Right lobe of liver (tissue), 4 donors: Measurements from ENCODE around the gene TBC1D12.

Experiments used
- CTCF ChIP-seq, 4 donors: fragments of 200-600 bp in 3 of 4; fragments of 450-650 bp in 1 of 4; IDR thresholded peaks; one replicate each; pipeline versions ENCODE4 v1.5.1 to v1.8.0; 2016 to 2022; ENCODE audit warnings: antibody characterized with exemption in 4 of 4, mild to moderate bottlenecking in 2 of 4
- POLR2A ChIP-seq: fragments of 450-650 bp; IDR thresholded peaks from one replicate; pipeline ENCODE4 v1.6.1; 2017; ENCODE audit warnings: antibody characterized with exemption, mild to moderate bottlenecking
- donor health status: DM: no; HTN: no; CAD: no.
- donor health status: DM: no; HTN: no; CAD: no.
- donor health status: DM: no; HTN: yes; CAD: no.

- TF ChIP-seq CTCF (IDR thresholded peaks at IDR 0.05) (no peak), POLR2A (no peak)
Observed at GRCh38 chr10:94443047-94443446, 40.7 kb downstream of the TBC1D12 start.
